GM21737 (cell line): ENCODE data around the gene KCNIP1.
"Not testable (repeated sequence)": the region's sequence is repeated elsewhere in the genome, so short reads cannot be mapped to it uniquely, and the experiment has no call there.

Source experiments
- ATAC-seq: cut with Tn5 transposase; IDR thresholded peaks from one replicate; pipeline ENCODE4 v1.9.1; 2021; ENCODE audit warnings: mild to moderate bottlenecking, moderate library complexity; ENCODE audit not compliant: unreplicated experiment

Gene KCNIP1

GRCh38 chr5:170534941-170535340, 31.1 kb downstream of the KCNIP1 start:
- no peak for ATAC-seq

- ATAC-seq: no peak
Observed at GRCh38 chr5:170536525-170536924, 32.7 kb downstream of the KCNIP1 start.

DNA sequence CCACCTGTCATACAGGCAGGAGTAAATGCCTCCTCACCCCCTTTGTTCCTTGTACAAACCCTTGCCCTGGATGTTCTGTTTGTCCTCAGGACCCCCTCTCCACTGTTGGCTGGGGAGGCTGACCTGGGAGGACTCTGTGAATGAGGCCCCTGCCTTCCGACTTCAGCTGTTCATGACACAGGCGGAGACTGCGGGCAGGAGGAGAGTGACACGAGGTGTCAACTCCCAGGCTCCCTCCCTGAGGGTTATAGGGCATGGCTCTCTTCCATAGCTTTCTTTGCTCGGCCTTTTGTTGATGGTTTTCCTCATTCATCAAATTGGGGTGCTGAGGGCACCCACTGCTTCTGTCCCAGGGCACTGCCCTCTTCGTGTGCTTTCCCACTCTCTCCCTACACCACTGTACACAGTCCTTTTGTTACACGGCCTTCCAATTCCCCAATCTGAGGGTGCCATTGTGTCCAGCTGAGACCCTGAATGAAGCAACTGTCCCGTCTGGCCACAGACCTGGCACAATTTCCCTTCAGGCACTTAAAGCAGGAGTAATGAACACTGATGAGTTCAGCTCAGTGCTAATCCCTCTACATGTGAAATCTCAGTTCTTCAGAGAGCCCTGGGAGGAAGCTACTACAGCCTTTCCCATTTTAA, 33.8 kb downstream of the KCNIP1 start:
- ATAC-seq: no peak

GRCh38 chr5:170538096-170538465, 34.3 kb downstream of the KCNIP1 start:
- no peak for ATAC-seq

DNA sequence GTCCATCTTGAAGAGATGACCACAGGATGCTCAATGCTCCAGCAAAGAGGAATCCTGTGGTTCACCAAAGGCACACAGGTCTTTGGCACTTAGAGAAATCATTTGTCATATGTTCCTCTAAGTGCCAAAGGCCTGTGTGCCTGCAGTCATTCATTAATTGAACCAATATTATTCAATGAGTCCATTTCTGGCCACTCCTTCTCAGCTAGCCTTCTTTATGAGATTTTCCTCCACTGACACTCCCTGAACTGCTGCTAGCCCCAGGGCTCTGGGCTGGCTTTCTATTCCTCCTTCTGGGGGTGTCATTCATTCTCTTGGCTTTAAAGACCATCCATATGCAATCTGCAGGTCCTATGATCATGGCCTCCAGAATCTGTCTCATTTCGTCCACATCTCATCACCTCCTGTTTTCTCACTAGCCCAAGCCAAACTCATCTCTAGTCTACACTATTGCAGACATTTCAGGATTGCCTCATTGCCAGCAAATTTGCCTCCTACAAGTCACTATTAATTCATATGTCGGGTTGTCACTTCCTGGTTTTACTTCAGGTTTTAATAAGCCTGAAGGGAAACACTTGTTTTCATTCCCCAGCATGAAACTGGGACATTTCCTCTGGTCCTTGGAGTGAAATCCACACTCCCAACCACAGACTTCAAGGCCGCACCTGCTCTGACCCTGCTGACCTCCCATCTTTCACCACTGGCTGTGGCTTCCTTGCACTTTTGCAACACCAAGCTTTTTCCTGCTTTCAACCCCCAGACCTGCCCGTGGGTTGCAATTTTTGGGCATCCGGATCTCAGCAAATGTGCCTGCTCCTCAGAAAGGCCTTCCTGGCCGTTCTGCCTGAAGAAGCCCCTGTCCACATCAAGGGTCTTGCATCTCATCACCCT, 35.1 kb downstream of the KCNIP1 start:
- no peak for ATAC-seq

DNA sequence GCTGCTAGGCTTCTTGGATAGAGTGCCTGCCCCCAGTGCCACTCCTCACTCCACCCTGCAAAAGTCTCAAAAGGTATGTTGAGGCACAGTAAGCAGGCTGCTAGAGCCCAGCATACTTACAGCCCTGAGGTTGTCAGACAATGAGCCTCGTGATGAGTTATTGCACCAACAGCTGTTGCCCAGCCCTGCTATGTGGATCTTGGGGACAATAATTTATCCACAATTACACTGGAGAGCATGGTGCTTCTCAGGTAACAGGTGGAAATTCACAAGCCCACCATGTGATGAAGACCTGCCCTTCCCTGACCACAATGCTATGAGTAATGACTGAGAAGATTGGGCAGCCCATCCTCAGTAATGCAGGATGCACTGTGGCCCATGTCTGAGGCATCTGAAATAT, 36.5 kb downstream of the KCNIP1 start:
- no peak for ATAC-seq

DNA sequence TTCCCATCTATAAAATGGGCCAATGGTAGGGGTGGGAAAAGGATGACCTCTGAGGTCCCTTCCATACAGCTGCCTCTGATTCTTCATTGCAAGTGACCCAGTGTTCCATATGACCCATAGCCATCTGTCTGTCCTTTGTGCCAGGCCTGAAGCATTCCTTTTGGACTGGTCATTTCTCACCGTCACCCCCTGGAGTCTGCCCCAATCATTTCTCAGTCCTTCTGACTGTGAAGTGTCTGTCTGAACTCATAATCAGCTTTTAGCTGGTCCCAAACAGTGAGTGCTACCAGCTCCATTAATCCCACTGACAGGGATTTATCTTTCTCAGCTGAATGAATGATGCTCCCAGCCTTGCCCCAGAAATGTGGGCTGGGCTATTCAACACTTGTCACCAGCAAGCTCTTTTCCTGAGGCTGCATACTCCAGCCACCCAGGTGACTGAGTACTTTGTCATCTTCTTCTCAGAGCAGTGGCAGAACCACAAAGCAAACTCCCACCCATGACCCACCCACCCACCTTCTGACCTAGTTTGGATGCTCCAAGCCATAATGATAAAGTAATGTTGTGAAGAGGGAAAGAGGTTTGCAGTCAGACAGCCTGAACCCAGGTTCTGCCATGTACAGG, 37.4 kb downstream of the KCNIP1 start:
- no peak for ATAC-seq

GRCh38 chr5:170542691-170543293, 39.0 kb downstream of the KCNIP1 start:
- ATAC-seq: no peak

DNA sequence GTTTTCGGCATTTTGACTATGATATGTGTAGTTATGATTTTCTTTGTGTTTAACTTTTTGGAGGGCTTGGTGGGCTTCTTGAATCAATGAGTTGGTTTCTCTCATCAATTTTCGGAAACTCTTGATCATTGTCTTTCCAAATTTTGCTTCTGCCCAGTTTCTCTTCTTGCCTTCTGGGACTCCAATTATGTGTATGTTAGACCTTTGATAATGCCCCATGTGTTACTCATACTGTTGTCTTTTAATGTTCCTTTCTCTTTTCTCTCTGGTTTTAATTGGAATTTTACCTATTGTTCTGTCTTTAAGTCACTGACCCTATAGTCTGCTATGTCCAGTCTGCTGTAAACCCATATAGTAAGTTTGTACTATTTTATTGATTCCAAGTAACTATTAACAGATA, 41.5 kb downstream of the KCNIP1 start:
- no peak for ATAC-seq

GRCh38 chr5:170545811-170546210, 42.0 kb downstream of the KCNIP1 start:
- ATAC-seq: no peak

DNA sequence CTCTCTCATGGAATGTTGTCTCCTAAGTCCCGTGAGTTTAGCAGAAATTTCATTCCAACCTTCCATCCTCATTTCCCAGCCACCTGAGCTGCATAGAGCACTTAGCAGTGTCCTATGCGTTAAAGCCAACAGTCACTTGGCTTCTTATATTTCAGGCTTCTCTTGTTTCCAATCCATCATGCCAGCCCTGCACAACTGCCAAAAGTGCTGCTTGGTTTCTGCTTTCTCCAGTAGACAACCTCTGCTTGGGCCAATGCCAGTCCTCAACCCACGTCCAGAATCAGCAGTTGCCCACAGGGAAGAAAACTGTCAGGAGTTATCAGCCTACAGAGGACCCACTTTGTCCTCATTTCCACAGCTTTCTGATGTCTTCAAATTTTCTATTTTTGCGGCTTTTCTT, 42.5 kb downstream of the KCNIP1 start:
- ATAC-seq: no peak

DNA sequence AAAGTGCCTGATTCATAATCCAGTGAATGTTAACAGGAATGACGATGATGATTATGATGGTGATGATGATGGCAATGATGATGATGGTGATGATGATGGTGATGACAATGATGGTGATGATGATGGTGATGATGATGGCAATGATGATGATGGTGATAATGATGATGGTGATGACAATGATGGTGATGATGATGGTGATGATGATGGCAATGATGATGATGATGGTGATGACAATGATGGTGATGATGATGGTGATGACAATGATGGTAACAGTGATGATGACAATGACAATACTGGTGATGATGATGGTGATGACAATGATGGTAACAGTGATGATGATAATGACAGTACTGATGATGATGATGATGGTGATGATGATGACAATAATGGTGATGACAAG, 46.6 kb downstream of the KCNIP1 start:
- ATAC-seq: not testable (repeated sequence)

DNA sequence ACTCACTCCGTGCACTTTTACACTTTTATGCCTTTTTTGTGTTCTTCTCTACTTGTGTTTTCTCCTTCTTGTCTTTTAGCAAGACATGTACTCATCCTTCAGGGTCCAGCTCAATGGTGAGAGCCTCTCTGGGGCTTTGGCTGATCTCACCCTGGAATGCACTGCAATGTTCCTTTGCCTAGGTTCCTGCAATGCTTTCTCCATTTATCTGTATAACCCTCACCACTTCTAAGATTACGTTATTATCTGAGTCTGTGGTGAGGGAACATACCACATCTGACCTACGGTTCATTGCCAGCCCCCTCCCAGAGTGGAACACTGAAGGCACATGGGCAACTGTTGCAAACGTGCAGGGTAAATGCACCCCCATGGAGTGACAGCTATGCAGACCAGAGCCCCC, 47.3 kb downstream of the KCNIP1 start:
- ATAC-seq: no peak

DNA sequence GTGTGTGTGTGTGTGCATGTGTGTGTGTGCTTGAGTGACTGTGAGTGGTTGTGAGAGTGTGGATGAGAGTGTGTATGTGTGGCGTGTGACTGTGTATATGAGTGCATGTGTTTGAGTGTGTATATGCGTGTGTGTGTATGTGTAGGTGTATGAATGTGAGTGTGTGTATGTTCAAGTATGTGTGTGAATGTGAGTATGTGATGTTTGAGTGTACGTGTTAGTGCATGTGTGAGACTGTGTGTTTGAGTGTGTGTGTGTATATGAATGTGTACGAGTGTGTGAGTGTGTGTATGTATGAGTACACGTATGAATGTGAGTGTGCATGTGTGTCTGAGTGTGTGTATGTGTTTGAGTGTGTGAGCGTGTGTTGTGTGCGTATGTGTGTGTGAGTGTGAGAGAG, 47.8 kb downstream of the KCNIP1 start:
- ATAC-seq: no peak

- ATAC-seq: no peak
Observed at GRCh38 chr5:170552621-170553115, 48.8 kb downstream of the KCNIP1 start.

GRCh38 chr5:170553218-170553617, 49.4 kb downstream of the KCNIP1 start:
- ATAC-seq: no peak

DNA sequence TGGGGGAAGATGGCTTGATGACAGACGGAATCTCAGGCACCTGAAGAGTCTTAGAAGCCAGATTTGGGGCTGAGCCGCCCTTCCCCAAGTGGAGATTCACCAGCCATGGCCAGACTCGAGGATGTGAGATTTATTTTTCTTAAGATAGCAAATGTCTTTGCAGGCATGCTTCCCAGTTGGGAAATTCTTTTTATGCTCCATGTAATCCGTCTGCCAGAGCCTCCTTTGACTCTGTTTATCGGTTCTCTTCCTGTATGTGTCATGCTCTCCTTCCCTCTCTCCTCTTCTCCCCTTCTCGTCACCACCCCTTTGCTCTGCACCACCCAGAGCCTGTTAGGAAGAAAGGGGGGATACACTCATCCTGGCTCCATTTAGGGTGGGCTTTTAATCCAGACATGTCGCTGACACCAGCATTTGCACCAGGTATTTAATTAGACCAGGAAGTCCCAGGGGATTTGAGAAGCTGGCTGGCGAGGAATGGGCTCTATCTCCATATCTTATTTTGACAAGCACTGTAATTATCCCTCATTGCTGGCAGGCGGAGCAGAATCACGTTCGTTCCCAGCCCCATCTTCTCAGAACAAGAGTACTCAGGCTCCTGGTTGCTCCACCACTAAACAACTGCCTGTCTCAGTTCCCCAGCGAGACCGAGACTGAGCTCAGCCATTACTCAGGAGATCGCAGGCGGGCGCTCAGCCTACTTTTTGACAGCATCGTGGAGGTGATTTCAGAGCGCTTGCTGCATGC, 50.9 kb downstream of the KCNIP1 start:
- no peak for ATAC-seq

- ATAC-seq: no peak
Observed at GRCh38 chr5:170557314-170557713, 53.5 kb downstream of the KCNIP1 start.

- ATAC-seq: no peak
Observed at GRCh38 chr5:170559296-170559695, 55.5 kb downstream of the KCNIP1 start.

GRCh38 chr5:170560938-170561337, 57.1 kb downstream of the KCNIP1 start:
- ATAC-seq: no peak
